ENCODE data around the gene GNG2. TPM values are rescaled to one million over a fixed set of nuclear protein-coding genes. Genes with fewer than 3 reads are reported as not detected.

Gene GNG2
- total RNA-seq, 1 donor from 2014 or later = 9.3 TPM

DNA sequence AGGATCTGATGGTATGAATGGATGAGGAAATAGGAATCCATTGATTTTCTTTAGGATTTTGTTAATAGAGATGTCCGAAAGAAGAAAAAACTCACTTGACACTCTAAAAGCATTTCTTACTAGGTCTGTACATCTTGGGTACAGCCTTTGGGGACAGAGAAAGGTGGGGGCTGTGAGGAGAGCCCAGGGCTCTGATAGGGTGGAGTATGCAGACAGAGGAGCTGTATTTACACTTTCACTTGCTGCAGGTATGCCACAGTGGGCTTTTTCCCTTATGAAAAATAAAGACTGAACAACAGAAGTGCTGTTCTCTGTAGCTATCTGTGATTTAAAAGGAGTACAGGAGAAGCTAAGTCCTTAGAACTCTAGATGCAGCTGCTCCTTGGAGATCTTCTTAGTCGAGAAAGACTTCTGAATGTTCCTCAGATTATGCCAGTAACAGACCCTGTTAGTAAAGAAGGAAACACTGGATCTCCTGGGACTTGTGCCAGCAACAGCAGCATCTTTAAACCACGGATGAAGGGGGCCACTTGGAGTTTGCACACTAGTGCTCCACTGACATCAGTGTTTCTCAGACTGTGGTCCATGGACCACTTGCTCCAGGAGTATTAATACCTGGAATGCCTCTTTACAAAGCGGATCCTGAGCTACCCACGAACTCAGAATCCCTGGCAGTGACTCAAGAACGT lies 109.6 kb downstream of the GNG2 start:
- Mint-ChIP-seq H3K9me3 (ENCODE audit: low read depth) (no peaks in the 10 kb centered on the region), H3K36me3 (ENCODE audit: insufficient read depth) (no peaks in the 10 kb centered on the region), H3K4me3 (ENCODE audit: low read depth) (no peak overlapping the region), H3K27ac (no peak overlapping the region), H3K4me1 (ENCODE audit: low read depth) (no peaks in the 10 kb centered on the region), H3K27me3 (no peaks in the 10 kb centered on the region)
- TF ChIP-seq, protein P1, sequence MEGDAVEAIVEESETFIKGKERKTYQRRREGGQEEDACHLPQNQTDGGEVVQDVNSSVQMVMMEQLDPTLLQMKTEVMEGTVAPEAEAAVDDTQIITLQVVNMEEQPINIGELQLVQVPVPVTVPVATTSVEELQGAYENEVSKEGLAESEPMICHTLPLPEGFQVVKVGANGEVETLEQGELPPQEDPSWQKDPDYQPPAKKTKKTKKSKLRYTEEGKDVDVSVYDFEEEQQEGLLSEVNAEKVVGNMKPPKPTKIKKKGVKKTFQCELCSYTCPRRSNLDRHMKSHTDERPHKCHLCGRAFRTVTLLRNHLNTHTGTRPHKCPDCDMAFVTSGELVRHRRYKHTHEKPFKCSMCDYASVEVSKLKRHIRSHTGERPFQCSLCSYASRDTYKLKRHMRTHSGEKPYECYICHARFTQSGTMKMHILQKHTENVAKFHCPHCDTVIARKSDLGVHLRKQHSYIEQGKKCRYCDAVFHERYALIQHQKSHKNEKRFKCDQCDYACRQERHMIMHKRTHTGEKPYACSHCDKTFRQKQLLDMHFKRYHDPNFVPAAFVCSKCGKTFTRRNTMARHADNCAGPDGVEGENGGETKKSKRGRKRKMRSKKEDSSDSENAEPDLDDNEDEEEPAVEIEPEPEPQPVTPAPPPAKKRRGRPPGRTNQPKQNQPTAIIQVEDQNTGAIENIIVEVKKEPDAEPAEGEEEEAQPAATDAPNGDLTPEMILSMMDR (IDR thresholded peaks at IDR 0.05; ENCODE audit: unreplicated experiment) = no peak
- no peak for DNase-seq (ENCODE audit: low spot score, unreplicated experiment)

DNA sequence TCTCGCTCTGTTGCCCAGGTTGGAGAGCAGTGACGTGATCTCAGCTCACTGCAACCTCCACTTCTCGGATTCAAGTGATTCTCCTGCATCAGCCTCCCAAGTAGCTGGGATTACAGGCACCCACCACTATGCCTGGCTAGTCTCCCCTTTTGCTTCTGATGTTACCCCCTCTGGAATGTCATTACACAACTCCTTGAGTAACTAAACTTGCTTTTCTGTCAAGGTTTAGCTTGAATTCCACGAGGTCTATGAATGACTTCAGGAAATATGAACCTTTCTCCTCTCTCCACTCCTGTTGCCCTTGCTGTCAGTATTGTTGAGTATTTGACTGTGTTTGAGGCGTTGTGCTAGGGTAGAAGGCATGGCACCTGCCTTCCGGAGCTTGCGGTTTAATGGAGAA lies 112.2 kb downstream of the GNG2 start:
- Mint-ChIP-seq H3K27ac (no peak overlapping the region), H3K36me3 (ENCODE audit: insufficient read depth) (no peaks in the 10 kb centered on the region), H3K4me3 (ENCODE audit: low read depth) (no peak overlapping the region), H3K9me3 (ENCODE audit: low read depth) (no peaks in the 10 kb centered on the region), H3K4me1 (ENCODE audit: low read depth) (no peaks in the 10 kb centered on the region), H3K27me3 (peaks cover under 1% of the 10 kb centered on the region)
- TF ChIP-seq, protein P1 (IDR thresholded peaks at IDR 0.05; ENCODE audit: unreplicated experiment) = no peak
- no peak for DNase-seq (ENCODE audit: low spot score, unreplicated experiment)

GRCh38 chr14:51977075-51977474 lies 116.7 kb downstream of the GNG2 start:
- Mint-ChIP-seq H3K36me3 (ENCODE audit: insufficient read depth) (no peaks in the 10 kb centered on the region), H3K4me3 (ENCODE audit: low read depth) (no peak overlapping the region), H3K27me3 (peaks cover 34% of the 10 kb centered on the region), H3K27ac (no peak overlapping the region), H3K4me1 (ENCODE audit: low read depth) (no peaks in the 10 kb centered on the region), H3K9me3 (ENCODE audit: low read depth) (no peaks in the 10 kb centered on the region)
- no peak for DNase-seq (ENCODE audit: low spot score, unreplicated experiment)
- TF ChIP-seq, protein P1 (IDR thresholded peaks at IDR 0.05; ENCODE audit: unreplicated experiment) = no peak

GRCh38 chr14:51978681-51979085 lies 118.3 kb downstream of the GNG2 start:
- Mint-ChIP-seq H3K4me3 (ENCODE audit: low read depth) (no peak overlapping the region), H3K9me3 (ENCODE audit: low read depth) (no peaks in the 10 kb centered on the region), H3K27ac (no peak overlapping the region), H3K36me3 (ENCODE audit: insufficient read depth) (no peaks in the 10 kb centered on the region), H3K4me1 (ENCODE audit: low read depth) (no peaks in the 10 kb centered on the region), H3K27me3 (peaks cover 37% of the 10 kb centered on the region)
- TF ChIP-seq, protein P1 (IDR thresholded peaks at IDR 0.05; ENCODE audit: unreplicated experiment) = no peak
- no peak for DNase-seq (ENCODE audit: low spot score, unreplicated experiment)

- DNase-seq (ENCODE audit: low spot score, unreplicated experiment) = peak; percentile 75
- peaks cover 37% of the 10 kb centered on the region for H3K27me3 Mint-ChIP-seq
- no peaks in the 10 kb centered on the region for H3K9me3 Mint-ChIP-seq (ENCODE audit: low read depth)
- no peak overlapping the region for H3K27ac Mint-ChIP-seq
- H3K4me3 Mint-ChIP-seq (ENCODE audit: low read depth) = no peak overlapping the region
- TF ChIP-seq, protein P1 (IDR thresholded peaks at IDR 0.05; ENCODE audit: unreplicated experiment) = peak; percentile 95
- no peaks in the 10 kb centered on the region for H3K4me1 Mint-ChIP-seq (ENCODE audit: low read depth)
- no peaks in the 10 kb centered on the region for H3K36me3 Mint-ChIP-seq (ENCODE audit: insufficient read depth)
Measured at GRCh38 chr14:51979088-51979709, 118.8 kb downstream of the GNG2 start.

Measured in progenitor cell of endocrine pancreas (in vitro differentiated cells).